22Rv1 (cell line): Measurements from ENCODE around the gene PTBP1.
A peak's percentile ranks its signal among the peaks of the same experiment; 100 is the strongest.

Experiments used
- ZFX ChIP-seq: fragments of 450-650 bp; IDR thresholded peaks from 2 replicates; pipeline ENCODE4 v1.6.1; 2017; ENCODE audit warnings: antibody characterized with exemption, borderline replicate concordance
- TF ChIP-seq, protein P1 (sequence below): fragments of 450-650 bp; IDR thresholded peaks from 2 replicates; pipeline ENCODE4 v1.5.1; 2017; ENCODE audit warnings: mild to moderate bottlenecking

DNA sequence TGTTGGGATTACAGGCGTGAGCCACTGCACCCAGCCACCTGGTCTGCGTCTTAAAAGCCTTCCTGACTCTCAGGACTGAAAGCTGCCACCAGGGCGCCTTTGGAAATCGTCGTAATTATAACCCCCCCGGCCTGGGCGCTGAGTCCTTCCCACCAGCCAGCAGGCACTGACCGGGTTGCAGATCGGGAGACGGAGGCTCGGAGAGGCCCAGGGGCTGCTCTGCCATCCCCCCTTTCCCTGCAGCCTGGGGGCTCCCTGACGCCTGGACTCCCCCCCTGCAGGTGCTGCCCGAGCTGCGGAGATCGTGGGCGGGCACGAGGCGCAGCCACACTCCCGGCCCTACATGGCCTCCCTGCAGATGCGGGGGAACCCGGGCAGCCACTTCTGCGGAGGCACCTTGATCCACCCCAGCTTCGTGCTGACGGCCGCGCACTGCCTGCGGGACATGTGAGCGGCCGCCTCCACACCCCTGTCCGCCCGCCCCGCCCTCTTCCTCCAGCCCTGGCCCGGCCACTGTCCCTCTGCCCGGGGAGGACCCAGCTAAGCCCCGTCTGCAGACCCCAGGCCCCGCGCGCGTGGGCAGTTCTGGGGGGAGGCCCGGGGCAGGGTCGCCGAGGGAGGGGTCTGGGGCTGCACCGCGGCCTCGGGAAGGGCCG lies 46.1 kb downstream of the PTBP1 start:
- TF ChIP-seq, protein P1, sequence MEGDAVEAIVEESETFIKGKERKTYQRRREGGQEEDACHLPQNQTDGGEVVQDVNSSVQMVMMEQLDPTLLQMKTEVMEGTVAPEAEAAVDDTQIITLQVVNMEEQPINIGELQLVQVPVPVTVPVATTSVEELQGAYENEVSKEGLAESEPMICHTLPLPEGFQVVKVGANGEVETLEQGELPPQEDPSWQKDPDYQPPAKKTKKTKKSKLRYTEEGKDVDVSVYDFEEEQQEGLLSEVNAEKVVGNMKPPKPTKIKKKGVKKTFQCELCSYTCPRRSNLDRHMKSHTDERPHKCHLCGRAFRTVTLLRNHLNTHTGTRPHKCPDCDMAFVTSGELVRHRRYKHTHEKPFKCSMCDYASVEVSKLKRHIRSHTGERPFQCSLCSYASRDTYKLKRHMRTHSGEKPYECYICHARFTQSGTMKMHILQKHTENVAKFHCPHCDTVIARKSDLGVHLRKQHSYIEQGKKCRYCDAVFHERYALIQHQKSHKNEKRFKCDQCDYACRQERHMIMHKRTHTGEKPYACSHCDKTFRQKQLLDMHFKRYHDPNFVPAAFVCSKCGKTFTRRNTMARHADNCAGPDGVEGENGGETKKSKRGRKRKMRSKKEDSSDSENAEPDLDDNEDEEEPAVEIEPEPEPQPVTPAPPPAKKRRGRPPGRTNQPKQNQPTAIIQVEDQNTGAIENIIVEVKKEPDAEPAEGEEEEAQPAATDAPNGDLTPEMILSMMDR: peak; percentile 37
- TF ChIP-seq ZFX: no peak
